ENCODE results near the gene GARIN5A. TPM values are rescaled to one million over a fixed set of nuclear protein-coding genes. Genes with fewer than 3 reads are reported as not detected.

The GARIN5A gene
- polyA plus RNA-seq, 2 donors, result 1.3 to 1.4 TPM

DNA sequence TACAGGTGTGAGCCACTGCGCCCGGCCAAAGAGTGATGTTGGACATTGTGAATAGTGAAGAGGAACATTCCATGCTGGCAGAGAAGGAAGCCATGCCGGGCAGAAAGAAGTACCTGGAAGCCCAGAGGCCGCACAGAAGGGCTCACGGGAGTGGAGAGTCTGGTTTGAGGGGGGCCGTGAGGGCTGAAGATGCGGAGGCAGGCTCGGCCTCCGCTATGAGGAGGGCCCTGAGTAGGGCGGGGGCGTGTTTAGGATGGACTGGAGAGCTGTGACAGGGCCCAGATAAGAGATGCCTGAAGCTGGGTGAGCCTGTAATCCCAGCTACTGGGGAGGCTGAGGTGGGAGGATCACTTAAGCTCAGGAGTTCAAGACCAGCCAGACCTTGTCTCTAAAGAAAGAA, 32.7 kb upstream of the GARIN5A start:
- Histone ChIP-seq H3K27ac (ENCODE audit: low read depth in 2 of 2, low read length in 1 of 2) (no peak overlapping the region), H3K36me3 (ENCODE audit: control insufficient read depth in 2 of 2, insufficient read depth in 2 of 2, low read length in 1 of 2) (peaks cover 0 to 5% of the 10 kb centered on the region in 2 donors), H3K27me3 (ENCODE audit: control insufficient read depth in 1 of 2, insufficient read depth in 2 of 2, low read length in 2 of 2) (no peaks in the 10 kb centered on the region), H3K9me3 (ENCODE audit: control insufficient read depth in 2 of 2, insufficient read depth in 1 of 2, low read depth in 1 of 2, low read length in 1 of 2) (no peaks in the 10 kb centered on the region), H3K4me3 (ENCODE audit: low read depth in 1 of 2, low read length in 2 of 2) (no peak overlapping the region), H3K4me1 (ENCODE audit: control insufficient read depth in 2 of 2, insufficient read depth in 2 of 2, low read length in 1 of 2) (peaks cover 3 to 7% of the 10 kb centered on the region in 2 donors)
- 84 to 88% methylated on average over 11 of the region's 11 CpGs for WGBS, 2 donors

DNA sequence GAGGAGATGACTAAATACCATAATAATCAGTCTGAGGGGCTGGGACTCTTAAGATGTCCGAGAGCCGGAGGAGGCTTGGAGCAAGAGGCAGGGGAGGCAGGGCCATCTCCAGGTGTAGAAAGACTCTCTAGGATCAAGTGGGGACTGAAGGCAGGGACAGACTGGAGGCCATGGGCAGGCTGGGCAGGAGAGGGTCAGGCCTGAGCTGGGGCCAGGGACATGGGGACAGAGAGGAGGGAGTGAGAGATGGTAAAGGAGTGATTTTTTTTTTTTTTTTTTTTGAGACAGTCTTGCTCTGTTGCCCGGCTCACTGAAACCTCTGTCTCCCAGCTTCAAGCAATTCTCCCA, 32.2 kb upstream of the GARIN5A start:
- Histone ChIP-seq H3K27ac (ENCODE audit: low read depth in 2 of 2, low read length in 1 of 2) (no peak overlapping the region), H3K4me3 (ENCODE audit: low read depth in 1 of 2, low read length in 2 of 2) (no peak overlapping the region), H3K36me3 (ENCODE audit: control insufficient read depth in 2 of 2, insufficient read depth in 2 of 2, low read length in 1 of 2) (peaks cover 0 to 5% of the 10 kb centered on the region in 2 donors), H3K4me1 (ENCODE audit: control insufficient read depth in 2 of 2, insufficient read depth in 2 of 2, low read length in 1 of 2) (peaks cover 3 to 5% of the 10 kb centered on the region in 2 donors), H3K27me3 (ENCODE audit: control insufficient read depth in 1 of 2, insufficient read depth in 2 of 2, low read length in 2 of 2) (no peaks in the 10 kb centered on the region), H3K9me3 (ENCODE audit: control insufficient read depth in 2 of 2, insufficient read depth in 1 of 2, low read depth in 1 of 2, low read length in 1 of 2) (no peaks in the 10 kb centered on the region)
- 90 to 93% methylated on average over 2 to 3 of the region's 3 CpGs for WGBS, 2 donors

DNA sequence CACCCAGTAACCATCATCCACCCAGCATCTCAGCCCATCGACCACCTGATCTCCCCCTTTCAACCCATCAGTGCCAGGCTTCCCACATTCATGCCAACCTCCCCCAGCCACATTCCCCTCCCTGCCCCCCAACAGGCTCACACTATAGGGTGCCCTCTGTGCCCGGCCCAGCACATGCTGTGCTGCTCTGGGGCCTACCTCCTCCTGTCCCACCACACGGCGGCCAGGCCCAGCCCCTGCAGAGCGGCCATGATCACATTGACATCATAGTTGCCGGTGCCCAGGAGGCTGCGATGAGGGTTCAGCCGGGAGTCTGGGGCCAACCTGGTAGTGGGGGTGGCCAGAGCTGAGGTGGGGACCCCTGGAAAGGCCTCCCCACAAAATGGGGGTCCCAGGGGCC, 30.7 kb upstream of the GARIN5A start:
- Histone ChIP-seq H3K27me3 (ENCODE audit: control insufficient read depth in 1 of 2, insufficient read depth in 2 of 2, low read length in 2 of 2) (no peaks in the 10 kb centered on the region), H3K4me1 (ENCODE audit: control insufficient read depth in 2 of 2, insufficient read depth in 2 of 2, low read length in 1 of 2) (peaks cover 3 to 5% of the 10 kb centered on the region in 2 donors), H3K27ac (ENCODE audit: low read depth in 2 of 2, low read length in 1 of 2) (no peak overlapping the region), H3K36me3 (ENCODE audit: control insufficient read depth in 2 of 2, insufficient read depth in 2 of 2, low read length in 1 of 2) (peaks cover 0 to 5% of the 10 kb centered on the region in 2 donors), H3K4me3 (ENCODE audit: low read depth in 1 of 2, low read length in 2 of 2) (no peak overlapping the region), H3K9me3 (ENCODE audit: control insufficient read depth in 2 of 2, insufficient read depth in 1 of 2, low read depth in 1 of 2, low read length in 1 of 2) (no peaks in the 10 kb centered on the region)
- WGBS, 2 donors, result 92 to 95% methylated on average over 8 of the region's 8 CpGs

DNA sequence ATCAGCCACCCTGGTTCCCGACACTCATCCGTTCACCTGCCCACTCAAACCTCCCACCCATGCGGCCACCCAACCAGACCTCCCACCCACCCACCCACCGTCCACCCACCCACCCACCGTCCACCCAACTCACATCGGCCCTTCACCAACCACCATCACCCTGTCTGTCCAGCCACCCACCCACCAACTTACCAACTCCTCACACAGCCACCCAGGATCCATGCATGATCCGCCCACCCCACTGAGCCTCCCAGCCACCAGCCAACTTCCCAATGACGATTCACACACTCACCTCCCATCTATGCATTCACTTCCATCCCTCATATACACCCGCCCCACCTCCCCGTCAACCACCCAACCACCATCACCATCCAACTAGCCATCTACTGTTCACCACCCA, 30.1 kb upstream of the GARIN5A start:
- Histone ChIP-seq H3K4me1 (ENCODE audit: control insufficient read depth in 2 of 2, insufficient read depth in 2 of 2, low read length in 1 of 2) (peaks cover 0 to 5% of the 10 kb centered on the region in 2 donors), H3K9me3 (ENCODE audit: control insufficient read depth in 2 of 2, insufficient read depth in 1 of 2, low read depth in 1 of 2, low read length in 1 of 2) (no peaks in the 10 kb centered on the region), H3K36me3 (ENCODE audit: control insufficient read depth in 2 of 2, insufficient read depth in 2 of 2, low read length in 1 of 2) (peaks cover 0 to 5% of the 10 kb centered on the region in 2 donors), H3K27me3 (ENCODE audit: control insufficient read depth in 1 of 2, insufficient read depth in 2 of 2, low read length in 2 of 2) (no peaks in the 10 kb centered on the region), H3K4me3 (ENCODE audit: low read depth in 1 of 2, low read length in 2 of 2) (no peak overlapping the region), H3K27ac (ENCODE audit: low read depth in 2 of 2, low read length in 1 of 2) (no peak overlapping the region)
- 94 to 95% methylated on average over 5 to 10 of the region's 10 CpGs for WGBS, 2 donors

DNA sequence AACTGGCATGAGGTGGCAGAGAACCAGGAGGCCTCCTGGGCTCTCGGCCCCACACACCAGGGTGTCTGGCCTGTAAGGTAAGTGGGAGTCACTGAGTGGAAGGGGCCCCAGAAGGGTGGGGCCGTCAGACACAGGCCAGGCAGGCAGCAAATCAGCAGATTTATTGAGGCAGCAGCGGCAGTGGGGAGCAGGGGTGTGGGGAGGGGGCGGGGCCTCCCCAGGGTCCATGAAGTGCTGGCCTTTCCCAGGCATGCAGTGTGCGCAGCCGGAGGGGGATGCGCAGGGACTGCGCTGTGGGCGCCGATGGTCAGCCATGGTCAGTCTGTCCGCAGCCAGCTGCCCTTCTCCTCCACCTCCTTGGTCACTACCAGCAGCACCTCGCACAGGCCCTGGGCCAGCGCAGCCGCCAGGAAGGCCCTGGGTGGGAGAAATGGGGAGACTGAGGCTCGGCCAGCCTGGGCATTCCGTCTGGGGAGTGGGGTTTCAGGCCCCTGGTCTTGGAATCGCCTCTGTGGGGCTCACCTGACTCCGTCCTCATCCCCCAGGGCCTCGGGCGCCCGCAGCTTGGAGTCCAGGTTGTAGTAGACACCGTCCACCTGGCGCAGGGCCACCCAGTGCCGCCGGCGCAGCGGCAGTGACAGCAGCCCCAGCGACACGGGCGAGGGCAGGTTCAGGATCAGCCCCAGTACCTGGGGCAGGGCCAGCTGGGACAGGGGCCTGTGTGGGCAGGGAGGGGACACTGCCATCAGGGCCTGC, 29.4 kb upstream of the GARIN5A start:
- 92% methylated on average over 30 of the region's 30 CpGs for WGBS, 2 donors
- Histone ChIP-seq H3K36me3 (ENCODE audit: control insufficient read depth in 2 of 2, insufficient read depth in 2 of 2, low read length in 1 of 2) (peaks cover 0 to 5% of the 10 kb centered on the region in 2 donors), H3K4me1 (ENCODE audit: control insufficient read depth in 2 of 2, insufficient read depth in 2 of 2, low read length in 1 of 2) (peaks cover 0 to 5% of the 10 kb centered on the region in 2 donors), H3K27me3 (ENCODE audit: control insufficient read depth in 1 of 2, insufficient read depth in 2 of 2, low read length in 2 of 2) (no peaks in the 10 kb centered on the region), H3K4me3 (ENCODE audit: low read depth in 1 of 2, low read length in 2 of 2) (no peak overlapping the region), H3K27ac (ENCODE audit: low read depth in 2 of 2, low read length in 1 of 2) (no peak overlapping the region), H3K9me3 (ENCODE audit: control insufficient read depth in 2 of 2, insufficient read depth in 1 of 2, low read depth in 1 of 2, low read length in 1 of 2) (no peaks in the 10 kb centered on the region)

DNA sequence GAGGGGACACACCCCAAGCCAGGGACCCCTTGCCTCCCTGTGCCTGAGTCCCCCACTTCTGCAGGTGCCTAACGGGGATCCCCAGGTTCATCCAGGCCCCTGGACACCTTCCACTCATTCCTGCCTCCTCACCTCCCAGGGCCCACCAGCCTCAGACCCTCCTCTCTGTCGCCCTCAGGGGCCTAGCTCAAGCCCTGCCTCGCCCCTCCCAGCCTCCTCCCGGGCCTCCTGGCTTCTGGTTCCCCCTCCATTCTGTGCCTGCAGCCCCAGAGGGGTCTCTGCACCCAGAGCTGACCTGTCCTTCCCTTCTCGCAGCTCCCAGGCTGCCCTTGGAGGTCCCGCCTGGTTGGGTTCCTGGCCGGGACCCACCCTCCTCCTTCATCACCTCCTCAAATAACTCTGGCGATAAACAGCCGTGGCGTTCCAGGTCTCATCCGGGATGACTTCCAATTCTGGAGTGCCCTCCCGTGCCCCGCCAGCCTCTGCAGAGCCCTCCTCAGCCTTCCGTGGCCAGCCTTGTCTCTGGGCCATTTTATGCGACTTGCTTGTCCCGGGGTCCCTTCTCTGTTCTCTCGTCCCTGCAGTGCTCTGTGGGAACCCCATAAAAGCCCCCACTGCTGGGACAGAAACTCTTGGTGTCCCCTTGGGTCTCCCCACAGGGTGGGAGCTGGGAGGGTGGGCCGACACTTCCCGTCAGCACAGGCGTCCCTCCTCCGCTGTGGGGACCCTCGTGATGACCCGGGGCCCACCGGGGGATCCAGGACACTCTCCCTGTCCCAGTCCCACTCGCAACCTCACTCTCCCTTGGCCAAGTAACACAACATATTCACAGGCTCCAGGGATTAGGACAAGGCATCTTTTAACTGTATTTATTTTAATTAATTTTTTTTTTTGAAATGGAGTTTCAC, 25.2 kb upstream of the GARIN5A start:
- H3K36me3 ChIP-seq (ENCODE audit: control insufficient read depth in 2 of 2, insufficient read depth in 2 of 2, low read length in 1 of 2), result peaks cover 0 to 5% of the 10 kb centered on the region in 2 donors
- no peaks in the 10 kb centered on the region for H3K9me3 ChIP-seq (ENCODE audit: control insufficient read depth in 2 of 2, insufficient read depth in 1 of 2, low read depth in 1 of 2, low read length in 1 of 2)
- WGBS, 2 donors, result 64 to 69% methylated on average over 25 of the region's 25 CpGs
- H3K27ac ChIP-seq (ENCODE audit: low read depth in 2 of 2, low read length in 1 of 2), result no peak overlapping the region
- no peaks in the 10 kb centered on the region for H3K27me3 ChIP-seq (ENCODE audit: control insufficient read depth in 1 of 2, insufficient read depth in 2 of 2, low read length in 2 of 2)
- H3K4me1 ChIP-seq (ENCODE audit: control insufficient read depth in 2 of 2, insufficient read depth in 2 of 2, low read length in 1 of 2), result no peaks in the 10 kb centered on the region
- no peak overlapping the region for H3K4me3 ChIP-seq (ENCODE audit: low read depth in 1 of 2, low read length in 2 of 2)

DNA sequence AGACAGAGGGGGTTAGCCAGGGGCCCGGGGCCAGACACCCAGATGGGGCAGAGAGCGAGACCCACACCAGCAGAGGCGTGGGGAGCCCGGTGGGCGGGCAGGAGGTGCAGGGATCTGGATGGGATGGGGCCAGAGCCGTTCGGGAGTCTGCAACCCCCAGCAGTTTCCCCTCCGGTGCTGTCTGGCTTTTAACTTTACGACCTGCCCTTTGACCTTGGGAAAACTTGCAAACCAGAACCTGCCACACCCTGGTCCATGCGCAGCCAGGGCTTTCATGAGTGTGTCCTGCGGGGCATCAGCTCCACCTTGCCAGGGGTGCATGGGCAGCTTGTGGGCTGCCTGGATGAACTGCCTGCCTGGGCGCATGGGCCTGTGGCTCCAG, 24.5 kb upstream of the GARIN5A start:
- peaks cover 0 to 2% of the 10 kb centered on the region in 2 donors for H3K36me3 ChIP-seq (ENCODE audit: control insufficient read depth in 2 of 2, insufficient read depth in 2 of 2, low read length in 1 of 2)
- no peaks in the 10 kb centered on the region for H3K9me3 ChIP-seq (ENCODE audit: control insufficient read depth in 2 of 2, insufficient read depth in 1 of 2, low read depth in 1 of 2, low read length in 1 of 2)
- no peaks in the 10 kb centered on the region for H3K27me3 ChIP-seq (ENCODE audit: control insufficient read depth in 1 of 2, insufficient read depth in 2 of 2, low read length in 2 of 2)
- H3K27ac ChIP-seq (ENCODE audit: low read depth in 2 of 2, low read length in 1 of 2), result no peak overlapping the region
- 68 to 78% methylated on average over 8 to 12 of the region's 12 CpGs for WGBS, 2 donors
- no peak overlapping the region for H3K4me3 ChIP-seq (ENCODE audit: low read depth in 1 of 2, low read length in 2 of 2)
- H3K4me1 ChIP-seq (ENCODE audit: control insufficient read depth in 2 of 2, insufficient read depth in 2 of 2, low read length in 1 of 2), result no peaks in the 10 kb centered on the region

DNA sequence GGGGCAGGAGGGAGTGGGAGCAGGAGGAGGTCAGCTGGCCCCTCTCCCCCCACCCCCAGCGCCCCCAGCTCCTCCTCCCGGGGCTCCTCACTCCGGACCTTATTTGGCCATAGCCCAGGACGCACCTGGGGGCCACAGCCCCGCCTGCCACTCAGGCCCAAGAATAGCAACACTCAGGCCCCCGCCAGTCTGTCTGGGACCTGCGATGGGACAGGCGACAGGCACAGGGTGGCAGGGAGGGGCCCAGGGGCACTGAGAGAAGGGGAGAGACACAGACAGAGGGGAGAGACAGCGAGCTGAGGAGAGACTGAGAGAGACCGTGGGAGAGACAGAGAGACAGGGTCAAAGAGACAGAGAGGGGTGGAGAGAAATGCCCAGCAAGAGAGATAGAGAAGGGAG, 24.1 kb upstream of the GARIN5A start:
- no peaks in the 10 kb centered on the region for H3K4me1 ChIP-seq (ENCODE audit: control insufficient read depth in 2 of 2, insufficient read depth in 2 of 2, low read length in 1 of 2)
- H3K36me3 ChIP-seq (ENCODE audit: control insufficient read depth in 2 of 2, insufficient read depth in 2 of 2, low read length in 1 of 2), result no peaks in the 10 kb centered on the region
- no peaks in the 10 kb centered on the region for H3K9me3 ChIP-seq (ENCODE audit: control insufficient read depth in 2 of 2, insufficient read depth in 1 of 2, low read depth in 1 of 2, low read length in 1 of 2)
- no peak overlapping the region for H3K27ac ChIP-seq (ENCODE audit: low read depth in 2 of 2, low read length in 1 of 2)
- no peaks in the 10 kb centered on the region for H3K27me3 ChIP-seq (ENCODE audit: control insufficient read depth in 1 of 2, insufficient read depth in 2 of 2, low read length in 2 of 2)
- H3K4me3 ChIP-seq (ENCODE audit: low read depth in 1 of 2, low read length in 2 of 2), result no peak overlapping the region
- WGBS, 2 donors, result 42 to 69% methylated on average over 10 of the region's 10 CpGs

DNA sequence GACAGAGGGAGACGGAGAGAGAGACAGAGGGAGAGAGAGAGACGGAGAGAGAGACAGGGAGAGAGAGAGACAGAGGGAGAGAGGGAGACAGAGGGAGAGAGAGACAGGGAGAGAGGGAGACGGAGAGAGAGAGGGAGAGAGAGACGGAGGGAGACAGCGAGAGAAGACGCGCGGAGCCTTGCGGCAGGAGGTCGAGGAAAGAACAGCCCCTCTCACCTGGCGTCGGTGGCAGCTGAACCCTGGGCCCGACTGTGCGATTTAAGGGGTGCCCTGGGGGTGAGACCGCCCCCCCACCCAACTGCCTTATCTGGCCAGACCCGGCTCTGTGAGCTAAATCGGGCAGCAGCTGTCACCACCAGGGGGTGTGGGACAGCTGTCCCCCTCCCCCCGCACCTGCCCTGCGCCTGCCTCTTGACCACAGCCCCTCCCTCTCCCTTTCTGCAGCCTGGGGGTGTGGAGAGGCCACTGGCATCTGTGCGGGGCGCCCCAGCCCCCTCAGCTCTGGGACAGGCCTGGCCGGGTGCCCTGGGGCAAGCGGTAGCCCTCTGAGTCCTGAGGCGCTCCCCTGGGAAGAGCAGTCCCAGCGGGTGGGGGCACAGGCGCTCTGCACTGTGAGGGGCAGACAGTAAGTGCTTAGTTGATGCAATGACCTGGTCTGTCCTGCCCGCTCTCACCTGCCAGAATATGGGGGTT, 23.6 kb upstream of the GARIN5A start:
- Histone ChIP-seq H3K27ac (ENCODE audit: low read depth in 2 of 2, low read length in 1 of 2) (no peak overlapping the region), H3K9me3 (ENCODE audit: control insufficient read depth in 2 of 2, insufficient read depth in 1 of 2, low read depth in 1 of 2, low read length in 1 of 2) (no peaks in the 10 kb centered on the region), H3K4me1 (ENCODE audit: control insufficient read depth in 2 of 2, insufficient read depth in 2 of 2, low read length in 1 of 2) (no peaks in the 10 kb centered on the region), H3K4me3 (ENCODE audit: low read depth in 1 of 2, low read length in 2 of 2) (no peak overlapping the region), H3K36me3 (ENCODE audit: control insufficient read depth in 2 of 2, insufficient read depth in 2 of 2, low read length in 1 of 2) (no peaks in the 10 kb centered on the region), H3K27me3 (ENCODE audit: control insufficient read depth in 1 of 2, insufficient read depth in 2 of 2, low read length in 2 of 2) (no peaks in the 10 kb centered on the region)
- 58 to 59% methylated on average over 17 to 27 of the region's 27 CpGs for WGBS, 2 donors

All from esophagus (tissue), 2 donors.